ENCODE results near the gene LANCL1.

The LANCL1 gene

DNA sequence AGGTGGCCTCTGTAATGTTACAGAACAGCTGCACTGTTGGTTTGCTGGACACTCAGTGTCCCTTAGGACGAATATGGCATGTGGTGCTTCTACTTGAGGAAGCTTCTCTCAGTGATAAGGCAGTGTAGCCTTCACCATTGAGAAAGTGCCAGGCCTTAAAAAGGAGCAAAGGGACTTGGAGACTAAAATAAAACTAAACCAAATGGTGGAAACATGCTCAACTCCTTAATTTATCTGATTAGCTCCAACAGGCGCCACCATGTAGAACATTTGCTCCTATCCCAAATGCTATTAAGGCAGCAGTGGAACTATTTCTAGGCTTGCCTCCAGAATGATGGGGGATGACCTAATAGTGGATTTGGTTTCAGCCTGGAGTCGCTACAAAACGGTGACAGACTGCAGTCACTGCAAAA is 84.1 kb downstream of the LANCL1 start:
- DNase-seq (ENCODE audit: low read depth) = no peak

- DNase-seq (ENCODE audit: low read depth) = no peak
Observed at GRCh38 chr2:210389856-210390255, 86.7 kb downstream of the LANCL1 start.

DNA sequence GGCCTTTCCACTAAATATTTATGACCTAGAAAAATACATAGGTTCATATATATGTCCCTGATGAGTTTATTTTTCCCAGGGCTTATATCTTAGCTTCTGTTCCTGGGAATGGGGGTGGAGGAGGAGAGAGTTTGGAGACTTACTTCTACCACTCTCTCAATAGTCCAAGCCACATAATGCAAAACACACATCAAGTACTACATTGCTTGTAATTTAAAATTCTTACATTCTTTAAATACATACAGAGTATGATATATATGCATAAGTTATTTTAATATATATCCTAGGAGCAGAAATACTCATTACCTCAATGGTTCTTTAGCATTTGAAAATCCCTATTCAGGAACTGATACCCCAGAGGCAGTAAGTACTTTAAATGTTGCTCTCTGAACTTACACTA is 88.4 kb downstream of the LANCL1 start:
- no peak for DNase-seq (ENCODE audit: low read depth)

DNA sequence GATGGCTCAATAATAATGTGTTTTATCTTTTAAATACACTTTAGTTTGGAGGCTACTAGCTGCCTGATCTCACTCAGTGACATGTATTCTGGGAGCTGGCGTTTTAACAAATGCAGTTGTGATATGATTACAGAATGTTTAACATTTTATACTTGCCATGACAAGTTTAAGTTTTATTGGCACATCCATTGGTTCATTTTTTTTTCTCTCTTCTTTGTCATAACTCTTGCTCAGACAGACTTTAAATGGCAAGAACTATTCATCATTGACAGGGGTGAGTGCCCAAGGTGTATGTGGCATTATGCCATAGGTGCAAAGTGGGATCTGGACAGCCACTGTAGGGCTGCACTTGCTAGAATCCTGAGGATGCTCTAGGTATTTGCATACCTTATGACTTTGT is 89.5 kb downstream of the LANCL1 start:
- DNase-seq (ENCODE audit: low read depth) = no peak
